HepG2 (cell line): ENCODE data around the gene UNC5C. TPM values are rescaled to one million over a fixed set of nuclear protein-coding genes. Genes with fewer than 3 reads are reported as not detected.

Experiments
- ATAC-seq: fragments of 200-7000 bp; cut with Tn5 transposase; 3 replicates; pipeline ENCODE4 v1.9.1; 2020; ENCODE audit warnings: mild to moderate bottlenecking, moderate library complexity
- BruUV-seq: library from RNA; stranded (reverse); fragments of 400-500 nt; replicated peaks from 2 replicates; lab custom pipeline; 2021; lab: Mats Ljungman, UMichigan
- CTCF ChIA-PET: fragments of 300-600 bp; formaldehyde crosslinking; extraction: SDS; loops from one replicate; lab custom pipeline; 2021; ENCODE audit warnings: low total read pairs, inconsistent platforms, low intra/inter-chr PET ratio; lab: Yijun Ruan, JAX
- POLR2A ChIA-PET: fragments of 350-600 bp; sonication (Branson Sonifier 250); formaldehyde crosslinking; loops from one replicate; lab custom pipeline; 2020; ENCODE audit warnings: antibody characterized with exemption, inconsistent platforms; lab: Yijun Ruan, JAX
- DNase-seq: peaks from one replicate; pipeline ENCODE4 v3.0.0-alpha.2; 2015; ENCODE audit warnings: low spot score
- FAIRE-seq: peaks from 3 replicates; lab custom pipeline; 2011; peaks lifted over from hg19 to GRCh38; lab: Jason Lieb, UNC
- H2AFZ ChIP-seq: one replicate; pipeline ENCODE4 v1.6.1; 2011; ENCODE audit warnings: low read length, inconsistent platforms
- H3K27ac ChIP-seq: fragments of 300-600 bp; 3 replicates; pipeline ENCODE4 v1.8.0; 2011; ENCODE audit warnings: mixed run types, mild to moderate bottlenecking, mixed read lengths, low read length, inconsistent platforms; ENCODE audit not compliant: insufficient read depth; ENCODE audit errors: extremely low read length
- H3K27me3 ChIP-seq, 2 experiments: fragments of 200-600 bp in 1 of 2; 2 replicates in 1 of 2; 3 replicates in 1 of 2; pipeline versions ENCODE4 v1.6.0 to v1.8.0; 2011; ENCODE audit warnings: low read length in 2 of 2, mild to moderate bottlenecking in 2 of 2, moderate library complexity in 2 of 2, inconsistent platforms in 1 of 2; ENCODE audit not compliant: insufficient read depth in 2 of 2, control insufficient read depth in 1 of 2
- H3K36me3 ChIP-seq, 2 experiments: fragments of 200-600 bp in 1 of 2; replicated peaks in 1 of 2; 2 replicates in 1 of 2; 3 replicates in 1 of 2; pipeline versions ENCODE4 v1.5.1 to v1.8.0; 2011; ENCODE audit warnings: low read length in 2 of 2, inconsistent platforms in 1 of 2; ENCODE audit not compliant: insufficient read depth in 2 of 2, control insufficient read depth in 1 of 2
- H3K4me1 ChIP-seq: 2 replicates; pipeline ENCODE4 v1.5.1; 2012; ENCODE audit warnings: low read length, inconsistent platforms; ENCODE audit not compliant: insufficient read depth
- H3K4me2 ChIP-seq: 2 replicates; pipeline ENCODE4 v1.6.0; 2011; ENCODE audit warnings: low read depth, low read length, inconsistent platforms
- H3K4me3 ChIP-seq, 3 experiments: fragments of 200-600 bp in 1 of 3; sonication (generic), shearing (Covaris generic) in 1 of 3; replicated peaks in 1 of 3; 2 replicates each; pipeline ENCODE4 v1.5.1; 2011 to 2016; ENCODE audit warnings: low read length in 3 of 3, inconsistent platforms in 2 of 3, low read depth in 2 of 3, mild to moderate bottlenecking in 2 of 3, control low read depth in 1 of 3, mixed read lengths in 1 of 3; ENCODE audit not compliant: insufficient read depth in 1 of 3
- H3K79me2 ChIP-seq: one replicate; pipeline ENCODE4 v1.6.1; 2011; ENCODE audit warnings: low read length, inconsistent platforms; ENCODE audit not compliant: insufficient read depth
- H3K9ac ChIP-seq: 2 replicates; pipeline ENCODE4 v1.6.0; 2011; ENCODE audit warnings: mild to moderate bottlenecking, low read depth, low read length, inconsistent platforms; ENCODE audit not compliant: insufficient read depth
- H3K9me3 ChIP-seq: 2 replicates; pipeline ENCODE4 v1.5.1; 2012; ENCODE audit warnings: mild to moderate bottlenecking, low read length
- H4K20me1 ChIP-seq: 2 replicates; pipeline ENCODE4 v1.6.0; 2011; ENCODE audit warnings: inconsistent platforms, mild to moderate bottlenecking, low read length, moderate library complexity; ENCODE audit not compliant: insufficient read depth
- CAMTA2 ChIP-seq: sonication (generic); formaldehyde crosslinking; IDR thresholded peaks from 2 replicates; pipeline ENCODE4 v1.4.0; 2020; ENCODE audit warnings: mild to moderate bottlenecking, missing genetic modification reagents, borderline replicate concordance
- MIXL1 ChIP-seq: IDR thresholded peaks from 2 replicates; pipeline ENCODE4 v1.6.1; 2016
- NONO ChIP-seq, 2 experiments: fragments of 450-650 bp in 1 of 2; sonication (generic) in 1 of 2; formaldehyde crosslinking in 1 of 2; IDR thresholded peaks in 1 of 2; conservative IDR thresholded peaks in 1 of 2; 2 replicates each; pipeline versions ENCODE4 v1.6.1 to v1.8.0; 2017 to 2022; ENCODE audit warnings: mild to moderate bottlenecking in 1 of 2, missing genetic modification reagents in 1 of 2, moderate library complexity in 1 of 2
- PITX1 ChIP-seq: sonication (generic); formaldehyde crosslinking; IDR thresholded peaks from 2 replicates; pipeline ENCODE4 v1.5.1; 2020; ENCODE audit warnings: mild to moderate bottlenecking, missing genetic modification reagents
- SSRP1 ChIP-seq: IDR thresholded peaks from 2 replicates; pipeline ENCODE4 v1.6.1; 2016; ENCODE audit warnings: control low read depth
- TEAD3 ChIP-seq: optimal IDR thresholded peaks from 2 replicates; pipeline ENCODE3; 2016; ENCODE audit warnings: borderline replicate concordance
- TOPORS ChIP-seq: sonication (generic); formaldehyde crosslinking; IDR thresholded peaks from 2 replicates; pipeline ENCODE4 v1.8.0; 2023; ENCODE audit warnings: mild to moderate bottlenecking, missing genetic modification reagents
- U2AF2 ChIP-seq: fragments of 200-400 bp; formaldehyde crosslinking; IDR thresholded peaks from 2 replicates; pipeline ENCODE4 v1.6.1; 2017; ENCODE audit warnings: low read depth, mild to moderate bottlenecking, low read length
- ZNF513 ChIP-seq: sonication (generic); formaldehyde crosslinking; conservative IDR thresholded peaks from 2 replicates; pipeline ENCODE4 v1.5.0; 2020; ENCODE audit warnings: missing genetic modification reagents
- ZNF546 ChIP-seq: sonication (generic); formaldehyde crosslinking; conservative IDR thresholded peaks from 2 replicates; pipeline ENCODE4 v1.8.1; 2023; ENCODE audit warnings: mild to moderate bottlenecking, missing genetic modification reagents
- ZNF598 ChIP-seq: sonication (generic); formaldehyde crosslinking; IDR thresholded peaks from 2 replicates; pipeline ENCODE4 v1.5.1; 2020; ENCODE audit warnings: mild to moderate bottlenecking, missing genetic modification reagents, borderline replicate concordance
- ZNF841 ChIP-seq: sonication (generic); formaldehyde crosslinking; IDR thresholded peaks from 2 replicates; pipeline ENCODE4 v1.8.1; 2023; ENCODE audit warnings: missing genetic modification reagents, borderline replicate concordance
- ZSCAN20 ChIP-seq: sonication (generic); formaldehyde crosslinking; IDR thresholded peaks from 2 replicates; pipeline ENCODE4 v1.4.0; 2020; ENCODE audit warnings: missing genetic modification reagents, mild to moderate bottlenecking, borderline replicate concordance
- WGBS: methylation state at CpG from one replicate; pipeline ENCODE4 v1.1.6; 2017; ENCODE audit warnings: low lambda C conversion rate; 5-methylcytosine and 5-hydroxymethylcytosine counted together
- in situ Hi-C: cut with HindIII; loops from 2 replicates; pipeline ENCODE4 v1.10.0; 2017; ENCODE audit warnings: low pct_unique_long_range_greater_than_20kb; ENCODE audit not compliant: extremely low pct_ligation_motif_present
- intact Hi-C: fragments of 100-400 bp; cut with micrococcal nuclease; formaldehyde crosslinking; loops from one replicate; pipeline ENCODE4 v1.10.0; 2022; ENCODE audit not compliant: unreplicated experiment
- polyA plus RNA-seq, 8 experiments: library from polyadenylated mRNA; depleted of rRNA in 3 of 8; stranded (reverse) in 7 of 8; unstranded in 1 of 8; fragments of >200 nt; fragmentation: Illumina TruSeq in 4 of 8; extraction: Trizol in 4 of 8; gene quantifications; 2 replicates each; pipeline versions ENCODE4 v1.2.1 to v1.2.3, GENCODE V29; 2011 to 2016; ENCODE audit warnings: low read depth in 4 of 8, missing spikeins in 1 of 8, mixed read lengths in 1 of 8; ENCODE audit not compliant: insufficient read depth in 1 of 8
- total RNA-seq, 5 experiments: library from RNA; depleted of rRNA; stranded (reverse); fragments of >200 nt; fragmentation: Illumina TruSeq; extraction: Trizol; gene quantifications; 2 replicates each; pipeline ENCODE4 v1.2.3, GENCODE V29; 2016; ENCODE audit warnings: low read depth in 1 of 5
- TF ChIP-seq, protein P1 (sequence below): sonication (generic); formaldehyde crosslinking; IDR thresholded peaks from 2 replicates; pipeline ENCODE4 v1.4.0; 2020; ENCODE audit warnings: missing genetic modification reagents

The UNC5C gene
- total and polyA plus RNA-seq, 2 of the 13 experiments (the other 11 are each of a cell fraction or from before 2014, with no cell fraction given), result not detected

DNA sequence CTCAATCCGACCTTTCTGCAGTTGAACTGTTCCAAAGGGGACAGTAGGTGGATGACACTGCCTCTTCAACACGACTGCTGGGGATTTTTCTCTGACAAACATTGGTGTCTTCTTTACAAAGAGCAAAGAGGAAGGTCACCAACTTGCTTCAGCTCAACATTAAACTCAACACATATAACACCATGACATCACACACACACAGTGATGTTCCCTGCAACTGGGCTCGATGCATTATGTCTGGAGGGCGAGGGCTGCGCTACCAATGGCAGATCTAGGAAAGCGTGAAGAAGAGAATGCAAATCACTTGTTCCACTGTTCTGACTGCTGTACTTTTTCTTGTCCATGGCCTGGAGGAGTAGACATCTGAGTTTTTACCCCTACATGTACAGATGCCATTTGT, 385.9 kb downstream of the UNC5C start:
- ATAC-seq (no peak), DNase-seq (no peak), FAIRE-seq (no peak)
- ChIA-PET POLR2A (no interaction called here), CTCF (no interaction called here)
- H3K79me2 ChIP-seq, result no peaks in the 10 kb centered on the region
- TF ChIP-seq ZNF513 (no peak), MIXL1 (CRISPR knock-in tag) (no peak), CAMTA2 (CRISPR knock-in tag) (no peak), ZNF546 (CRISPR knock-in tag) (no peak), TOPORS (CRISPR knock-in tag) (no peak), PITX1 (no peak), U2AF2 (no peak), ZNF841 (CRISPR knock-in tag) (no peak), ZNF598 (no peak), ZSCAN20 (no peak), SSRP1 (CRISPR knock-in tag) (no peak), TEAD3 (CRISPR knock-in tag) (no peak), NONO (IDR thresholded peaks at IDR 0.05) (no peak), NONO (CRISPR knock-in tag; conservative IDR thresholded peaks at IDR 0.05) (no peak)
- TF ChIP-seq, protein P1, sequence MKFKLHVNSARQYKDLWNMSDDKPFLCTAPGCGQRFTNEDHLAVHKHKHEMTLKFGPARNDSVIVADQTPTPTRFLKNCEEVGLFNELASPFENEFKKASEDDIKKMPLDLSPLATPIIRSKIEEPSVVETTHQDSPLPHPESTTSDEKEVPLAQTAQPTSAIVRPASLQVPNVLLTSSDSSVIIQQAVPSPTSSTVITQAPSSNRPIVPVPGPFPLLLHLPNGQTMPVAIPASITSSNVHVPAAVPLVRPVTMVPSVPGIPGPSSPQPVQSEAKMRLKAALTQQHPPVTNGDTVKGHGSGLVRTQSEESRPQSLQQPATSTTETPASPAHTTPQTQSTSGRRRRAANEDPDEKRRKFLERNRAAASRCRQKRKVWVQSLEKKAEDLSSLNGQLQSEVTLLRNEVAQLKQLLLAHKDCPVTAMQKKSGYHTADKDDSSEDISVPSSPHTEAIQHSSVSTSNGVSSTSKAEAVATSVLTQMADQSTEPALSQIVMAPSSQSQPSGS, result no peak
- H3K4me3 ChIP-seq, result no peak overlapping the region
- H3K36me3 ChIP-seq, result no peaks in the 10 kb centered on the region
- WGBS, result 0% methylated on average over 6 of the region's 6 CpGs
- in situ Hi-C loops (loop anchor here (25.0 kb wide), 1 partner anchor 1999 kb away; no protein-coding TSS in a partner anchor), intact Hi-C loops (no loop called here)
- H3K4me2 ChIP-seq, result no peak overlapping the region
- no peak overlapping the region for H3K9ac ChIP-seq
- no peak overlapping the region for H3K27ac ChIP-seq
- H2AFZ ChIP-seq, result no peak overlapping the region
- H4K20me1 ChIP-seq, result no peaks in the 10 kb centered on the region
- no TSS peak for BruUV-seq
- H3K9me3 ChIP-seq, result no peaks in the 10 kb centered on the region
- no peaks in the 10 kb centered on the region for H3K4me1 ChIP-seq
- H3K27me3 ChIP-seq, result no peaks in the 10 kb centered on the region; a peak in 1 of 5 replicates
